ENCODE results near the gene USP6.
"Not testable (repeated sequence)": the region's sequence is repeated elsewhere in the genome, so short reads cannot be mapped to it uniquely, and the experiment has no call there.

DNA sequence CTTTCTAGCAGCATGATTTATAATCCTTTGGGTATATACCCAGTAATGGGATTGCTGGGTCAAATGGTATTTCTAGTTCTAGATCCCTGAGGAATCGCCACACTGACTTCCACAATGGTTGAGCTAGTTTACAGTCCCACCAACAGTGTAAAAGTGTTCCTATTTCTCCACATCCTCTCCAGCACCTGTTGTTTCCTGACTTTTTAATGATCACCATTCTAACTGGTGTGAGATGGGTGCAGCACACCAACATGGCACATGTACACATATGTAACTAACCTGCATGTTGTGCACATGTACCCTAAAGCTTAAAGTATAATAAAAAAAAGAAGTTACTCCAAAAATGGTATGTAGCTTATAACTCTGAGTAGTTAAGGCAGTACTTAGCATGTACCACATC, 44.9 kb downstream of the USP6 start:
- not testable (repeated sequence) for TF ChIP-seq POLR2A (IDR thresholded peaks at IDR 0.05; ENCODE audit: low read depth, low read length); MXI1 (IDR thresholded peaks at IDR 0.05; ENCODE audit: borderline replicate concordance, low read depth, low read length); SMC3 (IDR thresholded peaks at IDR 0.05; ENCODE audit: low read depth, low read length); MAZ (IDR thresholded peaks at IDR 0.05; ENCODE audit: borderline replicate concordance, low read depth, low read length); FOS (IDR thresholded peaks at IDR 0.05; ENCODE audit: low read depth, low read length); RAD21 (IDR thresholded peaks at IDR 0.05; ENCODE audit: low read length); CEBPB (IDR thresholded peaks at IDR 0.05; ENCODE audit: low read depth, low read length); RCOR1 (IDR thresholded peaks at IDR 0.05; ENCODE audit: insufficient replicate concordance, low read length); BHLHE40 (IDR thresholded peaks at IDR 0.05; ENCODE audit: low read depth, low read length); RFX5 (IDR thresholded peaks at IDR 0.05; ENCODE audit: low read depth, low read length)
- TF ChIP-seq, protein P1, sequence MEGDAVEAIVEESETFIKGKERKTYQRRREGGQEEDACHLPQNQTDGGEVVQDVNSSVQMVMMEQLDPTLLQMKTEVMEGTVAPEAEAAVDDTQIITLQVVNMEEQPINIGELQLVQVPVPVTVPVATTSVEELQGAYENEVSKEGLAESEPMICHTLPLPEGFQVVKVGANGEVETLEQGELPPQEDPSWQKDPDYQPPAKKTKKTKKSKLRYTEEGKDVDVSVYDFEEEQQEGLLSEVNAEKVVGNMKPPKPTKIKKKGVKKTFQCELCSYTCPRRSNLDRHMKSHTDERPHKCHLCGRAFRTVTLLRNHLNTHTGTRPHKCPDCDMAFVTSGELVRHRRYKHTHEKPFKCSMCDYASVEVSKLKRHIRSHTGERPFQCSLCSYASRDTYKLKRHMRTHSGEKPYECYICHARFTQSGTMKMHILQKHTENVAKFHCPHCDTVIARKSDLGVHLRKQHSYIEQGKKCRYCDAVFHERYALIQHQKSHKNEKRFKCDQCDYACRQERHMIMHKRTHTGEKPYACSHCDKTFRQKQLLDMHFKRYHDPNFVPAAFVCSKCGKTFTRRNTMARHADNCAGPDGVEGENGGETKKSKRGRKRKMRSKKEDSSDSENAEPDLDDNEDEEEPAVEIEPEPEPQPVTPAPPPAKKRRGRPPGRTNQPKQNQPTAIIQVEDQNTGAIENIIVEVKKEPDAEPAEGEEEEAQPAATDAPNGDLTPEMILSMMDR (conservative IDR thresholded peaks at IDR 0.05; ENCODE audit: low read depth, low read length) = not testable (repeated sequence)
- TF ChIP-seq, protein P2, sequence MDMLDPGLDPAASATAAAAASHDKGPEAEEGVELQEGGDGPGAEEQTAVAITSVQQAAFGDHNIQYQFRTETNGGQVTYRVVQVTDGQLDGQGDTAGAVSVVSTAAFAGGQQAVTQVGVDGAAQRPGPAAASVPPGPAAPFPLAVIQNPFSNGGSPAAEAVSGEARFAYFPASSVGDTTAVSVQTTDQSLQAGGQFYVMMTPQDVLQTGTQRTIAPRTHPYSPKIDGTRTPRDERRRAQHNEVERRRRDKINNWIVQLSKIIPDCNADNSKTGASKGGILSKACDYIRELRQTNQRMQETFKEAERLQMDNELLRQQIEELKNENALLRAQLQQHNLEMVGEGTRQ (IDR thresholded peaks at IDR 0.05; ENCODE audit: low read depth, low read length) = not testable (repeated sequence)
- TF ChIP-seq, protein P3, sequence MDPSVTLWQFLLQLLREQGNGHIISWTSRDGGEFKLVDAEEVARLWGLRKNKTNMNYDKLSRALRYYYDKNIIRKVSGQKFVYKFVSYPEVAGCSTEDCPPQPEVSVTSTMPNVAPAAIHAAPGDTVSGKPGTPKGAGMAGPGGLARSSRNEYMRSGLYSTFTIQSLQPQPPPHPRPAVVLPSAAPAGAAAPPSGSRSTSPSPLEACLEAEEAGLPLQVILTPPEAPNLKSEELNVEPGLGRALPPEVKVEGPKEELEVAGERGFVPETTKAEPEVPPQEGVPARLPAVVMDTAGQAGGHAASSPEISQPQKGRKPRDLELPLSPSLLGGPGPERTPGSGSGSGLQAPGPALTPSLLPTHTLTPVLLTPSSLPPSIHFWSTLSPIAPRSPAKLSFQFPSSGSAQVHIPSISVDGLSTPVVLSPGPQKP (IDR thresholded peaks at IDR 0.05; ENCODE audit: borderline replicate concordance, low read depth, low read length) = not testable (repeated sequence)

Measured in IMR-90 (cell line).